Endodermal cell (in vitro differentiated cells): Measurements from ENCODE around the gene PRUNE2. TPM values are rescaled to one million over a fixed set of nuclear protein-coding genes. Genes with fewer than 3 reads are reported as not detected.

Experiments
- DNase-seq: peaks from one replicate; pipeline ENCODE4 v3.0.0-alpha.2; 2017
- H3K27ac ChIP-seq: 2 replicates; pipeline ENCODE4 v1.5.1; 2013; ENCODE audit warnings: mild to moderate bottlenecking, low read depth, low read length, moderate library complexity
- H3K27me3 ChIP-seq: 2 replicates; pipeline ENCODE4 v1.6.1; 2013; ENCODE audit warnings: mild to moderate bottlenecking, low read length, moderate library complexity; ENCODE audit not compliant: insufficient read depth, control insufficient read depth, poor library complexity, severe bottlenecking
- H3K36me3 ChIP-seq: 2 replicates; pipeline ENCODE4 v1.7.0; 2013; ENCODE audit warnings: mild to moderate bottlenecking, low read length, moderate library complexity; ENCODE audit not compliant: control insufficient read depth, insufficient read depth
- H3K4me1 ChIP-seq: one replicate; pipeline ENCODE4 v1.7.0; 2013; ENCODE audit warnings: low read length; ENCODE audit not compliant: control insufficient read depth, insufficient read depth
- H3K4me3 ChIP-seq: 2 replicates; pipeline ENCODE4 v1.5.1; 2013; ENCODE audit warnings: mild to moderate bottlenecking, low read length, moderate library complexity
- H3K9ac ChIP-seq: 2 replicates; pipeline ENCODE4 v1.6.1; 2013; ENCODE audit warnings: mild to moderate bottlenecking, low read length, moderate library complexity; ENCODE audit not compliant: poor library complexity, severe bottlenecking; ENCODE audit errors: extremely low read depth
- H3K9me3 ChIP-seq: 2 replicates; pipeline ENCODE4 v1.6.1; 2013; ENCODE audit warnings: mild to moderate bottlenecking, low read length, moderate library complexity; ENCODE audit not compliant: control insufficient read depth
- H3K27ac Mint-ChIP-seq: 2 replicates; pipeline ENCODE4 v1.8.0; 2020; ENCODE audit warnings: mixed read lengths
- H3K27me3 Mint-ChIP-seq: 2 replicates; pipeline ENCODE4 v1.8.0; 2021; ENCODE audit warnings: mild to moderate bottlenecking, mixed read lengths; ENCODE audit not compliant: insufficient read depth
- H3K36me3 Mint-ChIP-seq: 2 replicates; pipeline ENCODE4 v1.8.0; 2020; ENCODE audit warnings: low read depth, mixed read lengths
- H3K4me1 Mint-ChIP-seq: 2 replicates; pipeline ENCODE4 v1.8.0; 2020; ENCODE audit warnings: mixed read lengths
- H3K4me3 Mint-ChIP-seq: 2 replicates; pipeline ENCODE4 v1.8.0; 2020; ENCODE audit warnings: mild to moderate bottlenecking, moderate library complexity, mixed read lengths
- H3K9me3 Mint-ChIP-seq: 2 replicates; pipeline ENCODE4 v1.8.0; 2020; ENCODE audit warnings: mild to moderate bottlenecking, mixed read lengths
- WGBS, 2 experiments: methylation state at CpG; one replicate each; pipeline versions ENCODE4 v1.1.5 to v1.1.7; 2013; ENCODE audit warnings: missing lambda C conversion rate in 2 of 2, mixed read lengths in 1 of 2; ENCODE audit not compliant: insufficient coverage in 1 of 2, insufficient read length in 1 of 2; 5-methylcytosine and 5-hydroxymethylcytosine counted together
- total RNA-seq, 2 donors: library from RNA; stranded (reverse); fragmentation: NEBNext Ultra II Directional in 1 of 2; extraction: Animal tissue kit (Norgen Biotek cat#: 25700) in 1 of 2; gene quantifications; 2 replicates in 1 of 2; 3 replicates in 1 of 2; pipeline ENCODE4 v1.2.1, GENCODE V29; 2021
- TF ChIP-seq, protein P1 (sequence below): fragments of 200-600 bp; sonication (generic); conservative IDR thresholded peaks from 2 replicates; pipeline ENCODE4 v1.5.0; 2021; ENCODE audit warnings: antibody characterized with exemption, mild to moderate bottlenecking

Gene PRUNE2
- total RNA-seq, 2 donors from 2014 or later = 4.1 to 6.8 TPM

GRCh38 chr9:76573905-76574760 is 331.8 kb downstream of the PRUNE2 start:
- Mint-ChIP-seq H3K36me3 (no peaks in the 10 kb centered on the region), H3K4me3 (no peak overlapping the region), H3K4me1 (peaks cover 15% of the 10 kb centered on the region), H3K9me3 (peaks cover 8% of the 10 kb centered on the region), H3K27ac (no peak overlapping the region), H3K27me3 (peaks cover 23% of the 10 kb centered on the region)
- WGBS, 2 experiments = 95 to 97% methylated on average over 6 to 9 of the region's 9 CpGs
- H3K4me3 ChIP-seq = no peak overlapping the region
- H3K9ac ChIP-seq = no peak overlapping the region
- DNase-seq = peak; percentile 48
- no peak overlapping the region for H3K27ac ChIP-seq
- TF ChIP-seq, protein P1, sequence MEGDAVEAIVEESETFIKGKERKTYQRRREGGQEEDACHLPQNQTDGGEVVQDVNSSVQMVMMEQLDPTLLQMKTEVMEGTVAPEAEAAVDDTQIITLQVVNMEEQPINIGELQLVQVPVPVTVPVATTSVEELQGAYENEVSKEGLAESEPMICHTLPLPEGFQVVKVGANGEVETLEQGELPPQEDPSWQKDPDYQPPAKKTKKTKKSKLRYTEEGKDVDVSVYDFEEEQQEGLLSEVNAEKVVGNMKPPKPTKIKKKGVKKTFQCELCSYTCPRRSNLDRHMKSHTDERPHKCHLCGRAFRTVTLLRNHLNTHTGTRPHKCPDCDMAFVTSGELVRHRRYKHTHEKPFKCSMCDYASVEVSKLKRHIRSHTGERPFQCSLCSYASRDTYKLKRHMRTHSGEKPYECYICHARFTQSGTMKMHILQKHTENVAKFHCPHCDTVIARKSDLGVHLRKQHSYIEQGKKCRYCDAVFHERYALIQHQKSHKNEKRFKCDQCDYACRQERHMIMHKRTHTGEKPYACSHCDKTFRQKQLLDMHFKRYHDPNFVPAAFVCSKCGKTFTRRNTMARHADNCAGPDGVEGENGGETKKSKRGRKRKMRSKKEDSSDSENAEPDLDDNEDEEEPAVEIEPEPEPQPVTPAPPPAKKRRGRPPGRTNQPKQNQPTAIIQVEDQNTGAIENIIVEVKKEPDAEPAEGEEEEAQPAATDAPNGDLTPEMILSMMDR = peak; percentile 32
- no peaks in the 10 kb centered on the region for H3K36me3 ChIP-seq
- peaks cover 12% of the 10 kb centered on the region for H3K9me3 ChIP-seq
- no peaks in the 10 kb centered on the region for H3K27me3 ChIP-seq
- no peaks in the 10 kb centered on the region for H3K4me1 ChIP-seq

DNA sequence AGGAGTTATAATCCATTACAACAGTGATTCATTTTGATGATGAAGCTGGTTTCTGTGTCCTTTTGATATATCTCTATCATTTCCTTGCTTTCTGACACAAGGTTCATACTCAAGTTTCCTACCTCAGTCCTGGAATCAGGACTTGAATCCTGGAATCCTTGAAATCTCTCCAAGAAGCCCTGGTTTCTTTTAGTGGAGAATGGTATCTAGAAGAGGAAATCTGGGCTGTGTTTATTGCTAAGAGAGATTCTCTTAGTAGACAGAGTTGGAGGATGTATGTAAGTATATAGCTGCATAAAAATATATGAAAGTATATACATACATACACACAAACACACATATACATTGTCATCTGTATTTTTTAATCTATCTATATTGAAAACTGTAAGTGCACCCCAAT is 332.5 kb downstream of the PRUNE2 start:
- no peak overlapping the region for H3K4me3 Mint-ChIP-seq
- peaks cover 8% of the 10 kb centered on the region for H3K9me3 Mint-ChIP-seq
- H3K9me3 ChIP-seq = peaks cover 12% of the 10 kb centered on the region
- peaks cover 25% of the 10 kb centered on the region for H3K27me3 Mint-ChIP-seq
- H3K4me1 Mint-ChIP-seq = peaks cover 15% of the 10 kb centered on the region
- no peak overlapping the region for H3K9ac ChIP-seq
- no peaks in the 10 kb centered on the region for H3K27me3 ChIP-seq
- TF ChIP-seq, protein P1 = no peak
- no peak for DNase-seq
- no peaks in the 10 kb centered on the region for H3K36me3 ChIP-seq
- no peak overlapping the region for H3K27ac ChIP-seq
- no peaks in the 10 kb centered on the region for H3K4me1 ChIP-seq
- no peaks in the 10 kb centered on the region for H3K36me3 Mint-ChIP-seq
- no peak overlapping the region for H3K4me3 ChIP-seq
- H3K27ac Mint-ChIP-seq = no peak overlapping the region

- Histone ChIP-seq H3K9me3 (peaks cover 12% of the 10 kb centered on the region), H3K27ac (no peak overlapping the region), H3K36me3 (no peaks in the 10 kb centered on the region), H3K4me3 (no peak overlapping the region), H3K9ac (no peak overlapping the region), H3K27me3 (no peaks in the 10 kb centered on the region), H3K4me1 (no peaks in the 10 kb centered on the region)
- Mint-ChIP-seq H3K27me3 (peaks cover 26% of the 10 kb centered on the region), H3K4me3 (peak overlapping the region; percentile 34), H3K27ac (no peak overlapping the region), H3K9me3 (peaks cover 8% of the 10 kb centered on the region), H3K36me3 (no peaks in the 10 kb centered on the region), H3K4me1 (peaks cover 15% of the 10 kb centered on the region)
- DNase-seq = no peak
- TF ChIP-seq, protein P1 = no peak
- WGBS, 2 experiments = 82% methylated on average over 3 of the region's 3 CpGs; no CpG with 5 or more reads in 1 of the 2 experiments
Measured at GRCh38 chr9:76572151-76572550, 333.8 kb downstream of the PRUNE2 start.
